CD4-positive, alpha-beta T cell treated with Interleukin-15 for 1 hour (primary cell): ENCODE measurements around the gene WEE1.
"Not testable (repeated sequence)": the region's sequence is repeated elsewhere in the genome, so short reads cannot be mapped to it uniquely, and the experiment has no call there.

Experiments used
- DNase-seq: peaks from one replicate; pipeline ENCODE4 v3.0.0-alpha.2; 2020

The WEE1 gene

DNA sequence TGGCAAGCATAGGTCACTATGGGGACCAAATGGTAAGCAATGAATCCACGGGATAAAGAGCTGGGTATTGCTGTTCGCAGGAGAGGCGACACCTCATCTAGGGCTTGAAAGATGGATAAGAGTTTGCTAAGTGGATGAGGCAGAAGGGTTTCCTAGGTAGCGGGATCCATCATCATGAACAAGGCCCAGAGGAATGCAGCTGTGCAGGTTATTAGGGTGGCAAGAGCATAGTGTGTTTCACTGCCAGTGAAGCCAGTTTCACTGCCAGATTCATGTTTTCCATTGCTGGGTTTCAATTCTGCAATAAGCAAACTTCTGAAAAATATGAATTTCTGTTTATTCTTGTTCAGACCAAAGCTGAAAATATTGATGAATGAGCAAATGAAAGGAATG lies 27.2 kb downstream of the WEE1 start:
- no peak for DNase-seq

- peak; percentile 71 for DNase-seq
These were observed 27.8 kb downstream of the WEE1 start for GRCh38 chr11:9601037-9601875.

GRCh38 chr11:9601876-9602199 lies 28.4 kb downstream of the WEE1 start:
- no peak for DNase-seq

DNA sequence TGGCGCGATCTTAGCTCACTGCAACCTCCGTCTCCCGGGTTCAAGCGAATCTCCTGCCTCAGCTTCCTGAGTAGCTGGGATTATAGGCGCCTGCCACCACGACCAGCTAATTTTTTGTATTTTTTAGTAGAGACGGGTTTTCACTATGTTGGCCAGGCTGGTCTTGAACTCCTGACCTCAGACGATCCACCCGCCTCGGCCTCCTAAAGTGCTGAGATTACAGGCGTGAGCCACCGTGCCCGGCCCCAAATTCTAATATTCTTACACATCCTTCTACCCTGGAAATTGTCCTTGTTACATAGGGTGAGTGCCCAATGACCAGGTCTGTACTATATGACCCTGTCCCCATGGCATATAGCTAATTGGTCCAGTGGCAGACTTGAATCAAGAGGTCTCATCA lies 29.7 kb downstream of the WEE1 start:
- DNase-seq = not testable (repeated sequence)

DNA sequence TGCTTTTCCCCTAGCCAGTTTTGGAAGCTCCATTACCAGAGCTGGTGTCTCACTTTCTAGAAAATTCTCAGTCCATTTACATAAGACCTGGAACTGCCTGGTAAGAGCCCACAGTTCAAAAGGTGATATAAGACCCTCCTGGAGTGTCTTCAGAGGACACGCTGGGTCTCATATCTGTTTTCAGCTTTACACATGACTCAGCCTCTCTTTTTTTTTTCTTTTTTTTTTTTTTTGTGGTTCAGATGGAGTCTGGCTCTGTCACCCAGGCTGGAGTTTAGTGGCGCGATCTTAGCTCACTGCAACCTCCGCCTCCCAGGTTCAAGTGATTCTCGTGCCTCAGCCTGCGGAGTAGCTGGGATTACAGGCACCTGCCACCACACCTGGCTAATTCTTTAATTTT lies 30.7 kb downstream of the WEE1 start:
- DNase-seq = no peak

DNA sequence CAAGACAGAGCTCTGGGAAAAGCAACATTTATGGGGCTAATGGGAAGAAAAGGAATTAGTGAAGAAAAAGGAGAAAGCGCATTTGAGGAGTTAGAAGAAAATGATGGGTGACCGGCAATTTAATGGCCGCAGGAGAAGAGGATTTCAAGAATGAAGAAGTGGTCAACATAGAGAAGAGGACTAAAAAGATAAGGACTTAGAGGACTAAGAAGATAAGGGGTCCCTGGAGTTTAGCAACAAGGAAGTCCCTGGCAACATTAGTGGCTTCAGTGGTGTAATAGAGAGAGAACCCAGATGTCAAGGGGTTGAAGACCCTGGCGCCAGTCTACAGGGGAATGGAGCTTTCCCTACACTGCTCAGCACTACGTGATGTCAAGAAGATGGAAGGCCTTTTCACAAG lies 32.3 kb downstream of the WEE1 start:
- DNase-seq = no peak

GRCh38 chr11:9606809-9607510 lies 33.5 kb downstream of the WEE1 start:
- DNase-seq = no peak

DNA sequence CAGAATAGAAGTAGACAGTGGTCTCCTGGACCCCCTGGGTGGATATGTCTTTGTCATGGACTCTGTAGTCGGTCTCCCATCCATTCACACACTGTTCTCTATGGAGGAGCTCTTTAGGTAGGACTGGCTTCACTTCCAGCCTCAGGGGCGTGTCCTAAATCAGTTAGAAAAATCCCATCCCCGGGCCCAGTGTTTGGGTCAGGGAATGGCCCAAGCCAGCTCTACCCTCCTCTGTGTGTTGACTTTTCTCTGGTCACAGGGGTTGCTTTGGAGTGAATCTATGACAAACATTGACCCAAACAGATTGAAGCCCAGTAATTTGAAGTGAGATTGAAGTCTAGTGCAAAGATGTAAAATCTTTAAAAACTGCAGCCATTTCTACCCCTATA lies 34.0 kb downstream of the WEE1 start:
- no peak for DNase-seq

- no peak for DNase-seq
These were observed 35.7 kb downstream of the WEE1 start for GRCh38 chr11:9609002-9609759.

DNA sequence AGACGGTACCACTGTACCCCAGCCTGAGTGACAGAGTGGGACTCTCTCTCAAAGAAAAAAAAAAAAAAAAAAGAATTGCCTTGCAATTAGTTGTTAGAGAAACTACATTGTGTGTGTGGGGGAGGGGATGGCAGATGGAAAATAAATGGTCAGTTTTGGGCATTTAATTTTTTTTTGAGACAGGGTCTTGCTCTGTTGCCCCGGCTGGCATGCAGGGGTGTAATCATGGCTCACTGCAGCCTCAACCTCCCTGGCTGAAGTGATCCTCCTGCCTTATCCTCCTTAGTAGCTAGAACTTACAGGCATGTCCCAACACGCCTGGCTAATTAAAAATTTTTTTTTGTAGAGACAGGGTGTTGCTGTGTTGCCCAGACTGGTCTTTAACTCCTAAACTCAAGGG lies 36.4 kb downstream of the WEE1 start:
- no peak for DNase-seq

- DNase-seq = peak; percentile 86
These were observed 39.8 kb downstream of the WEE1 start for GRCh38 chr11:9613118-9613829.

- DNase-seq = peak; percentile 93
These were observed 40.6 kb downstream of the WEE1 start for GRCh38 chr11:9613830-9614762.

DNA sequence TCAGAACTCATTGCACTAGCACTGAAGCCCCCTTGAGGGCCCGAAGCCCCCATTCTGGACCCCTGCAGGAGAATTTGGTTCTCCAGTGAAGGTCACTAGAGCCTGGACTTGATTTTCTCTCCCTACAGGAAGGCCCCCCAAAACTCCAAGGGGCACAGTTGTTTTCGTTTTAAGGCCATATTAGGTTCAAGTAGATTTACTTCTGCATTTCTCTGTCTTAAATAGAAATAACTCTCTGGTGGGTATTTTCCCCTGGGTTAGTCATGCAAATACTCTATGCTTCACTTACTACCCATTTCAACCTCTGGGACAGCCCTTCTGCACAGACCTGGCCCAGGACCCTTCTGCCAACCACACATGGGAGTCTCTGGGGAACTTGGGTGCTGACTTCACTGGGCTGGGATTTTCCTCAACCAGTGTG lies 41.6 kb downstream of the WEE1 start:
- peak; percentile 69 for DNase-seq

DNA sequence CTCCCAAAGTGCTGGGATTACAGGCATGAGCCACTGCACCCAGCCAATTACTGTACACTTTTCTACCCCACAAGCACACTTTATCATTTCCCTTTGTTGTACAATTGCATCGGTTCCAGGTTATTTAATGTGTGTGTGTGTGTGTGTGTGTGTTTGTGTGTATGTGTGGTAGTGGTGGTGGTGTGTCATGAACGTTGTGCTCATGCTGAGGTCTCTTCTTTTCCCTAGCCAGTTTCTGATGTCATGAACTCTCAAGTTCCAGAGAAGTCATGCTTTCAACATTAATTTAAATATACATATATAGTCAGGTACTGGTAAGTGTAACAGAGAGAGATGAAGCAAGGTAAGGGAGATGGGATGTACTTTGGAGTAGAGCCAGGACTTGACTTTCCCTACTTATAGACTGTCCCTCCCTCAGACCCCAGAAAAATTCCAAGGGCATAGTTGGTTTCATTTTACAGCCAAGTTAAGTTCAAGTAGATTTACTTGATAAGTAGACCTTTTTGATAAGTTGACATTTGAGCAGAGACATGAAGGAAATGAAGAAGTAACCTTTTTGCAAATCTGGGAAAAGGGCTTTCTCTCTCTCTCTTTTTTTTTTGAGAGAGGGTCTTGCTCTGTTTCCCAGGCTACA lies 42.7 kb downstream of the WEE1 start:
- no peak for DNase-seq

DNA sequence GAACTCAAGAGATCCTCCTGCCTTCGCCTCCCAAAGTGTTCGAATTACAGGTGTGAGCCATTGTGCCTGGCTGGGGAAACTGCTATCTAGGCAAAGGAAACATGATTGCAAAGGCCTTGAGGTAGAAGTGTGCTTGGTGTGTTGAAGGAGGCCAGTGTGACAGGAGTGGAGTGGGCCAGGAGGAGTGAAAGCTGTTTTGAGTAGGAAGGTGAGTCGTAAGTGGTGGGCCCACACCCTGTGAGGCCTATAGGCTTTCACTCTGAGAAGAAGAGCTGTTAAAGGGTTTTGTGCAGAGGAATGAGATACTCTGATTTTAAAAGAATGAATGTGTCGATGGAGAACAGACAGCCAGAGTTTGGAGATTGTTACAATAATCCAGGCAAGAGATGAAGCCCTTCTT lies 43.4 kb downstream of the WEE1 start:
- no peak for DNase-seq

GRCh38 chr11:9617940-9618339 lies 44.5 kb downstream of the WEE1 start:
- no peak for DNase-seq

DNA sequence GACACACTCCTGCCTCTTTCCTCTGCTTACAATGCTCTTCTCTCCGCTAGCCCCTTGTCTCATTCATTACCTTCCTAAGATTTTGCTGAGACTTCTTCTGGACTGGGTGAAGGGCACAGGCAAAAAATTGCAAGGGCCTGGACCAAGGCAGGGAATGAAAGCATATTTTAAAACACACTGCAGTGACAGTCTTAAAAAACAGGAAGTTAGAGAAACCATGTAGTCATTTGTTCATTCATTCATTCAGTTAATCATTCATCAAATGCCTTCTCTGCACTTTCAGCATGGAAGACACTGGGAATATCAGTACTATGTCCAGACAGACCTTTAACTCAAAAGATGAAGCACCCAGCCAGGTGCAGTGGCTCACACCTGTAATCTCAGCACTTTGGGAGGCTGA lies 45.5 kb downstream of the WEE1 start:
- no peak for DNase-seq

- DNase-seq = no peak
These were observed 46.5 kb downstream of the WEE1 start for GRCh38 chr11:9619971-9620370.

- not testable (repeated sequence) for DNase-seq
These were observed 48.9 kb downstream of the WEE1 start for GRCh38 chr11:9622353-9622752.

- DNase-seq = not testable (repeated sequence)
These were observed 49.6 kb downstream of the WEE1 start for GRCh38 chr11:9623053-9623452.

DNA sequence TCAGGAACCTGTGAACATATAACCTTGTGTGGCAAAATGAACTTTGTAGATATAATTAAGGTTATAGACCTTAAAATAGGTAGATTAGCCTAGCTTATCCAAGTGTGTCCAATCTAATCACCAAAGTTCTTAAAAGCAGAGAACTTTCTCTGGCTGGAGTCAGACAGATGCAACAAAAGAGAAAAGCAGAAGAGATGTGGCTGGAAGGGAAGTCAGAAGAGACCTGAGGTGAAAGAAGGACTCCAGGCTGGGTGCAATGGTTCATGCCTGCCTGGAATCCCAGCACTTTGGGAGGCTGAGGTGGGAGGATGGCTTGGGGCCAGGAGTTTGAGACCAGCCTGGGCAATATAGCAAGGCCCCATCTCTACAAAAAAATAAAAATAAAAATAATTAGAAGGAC lies 51.0 kb downstream of the WEE1 start:
- no peak for DNase-seq

GRCh38 chr11:9625162-9625561 lies 51.7 kb downstream of the WEE1 start:
- no peak for DNase-seq
